NCI-H1105 treated with DMSO at 0.1 percent for 48 hours (cell line): ENCODE results near the gene CSNK1G3.
"Not testable (repeated sequence)": the region's sequence is repeated elsewhere in the genome, so short reads cannot be mapped to it uniquely, and the experiment has no call there.

Source experiments
- DNase-seq: peaks from one replicate; lab custom pipeline; 2025; lab: John Stamatoyannopoulos, UW

CSNK1G3 gene

DNA sequence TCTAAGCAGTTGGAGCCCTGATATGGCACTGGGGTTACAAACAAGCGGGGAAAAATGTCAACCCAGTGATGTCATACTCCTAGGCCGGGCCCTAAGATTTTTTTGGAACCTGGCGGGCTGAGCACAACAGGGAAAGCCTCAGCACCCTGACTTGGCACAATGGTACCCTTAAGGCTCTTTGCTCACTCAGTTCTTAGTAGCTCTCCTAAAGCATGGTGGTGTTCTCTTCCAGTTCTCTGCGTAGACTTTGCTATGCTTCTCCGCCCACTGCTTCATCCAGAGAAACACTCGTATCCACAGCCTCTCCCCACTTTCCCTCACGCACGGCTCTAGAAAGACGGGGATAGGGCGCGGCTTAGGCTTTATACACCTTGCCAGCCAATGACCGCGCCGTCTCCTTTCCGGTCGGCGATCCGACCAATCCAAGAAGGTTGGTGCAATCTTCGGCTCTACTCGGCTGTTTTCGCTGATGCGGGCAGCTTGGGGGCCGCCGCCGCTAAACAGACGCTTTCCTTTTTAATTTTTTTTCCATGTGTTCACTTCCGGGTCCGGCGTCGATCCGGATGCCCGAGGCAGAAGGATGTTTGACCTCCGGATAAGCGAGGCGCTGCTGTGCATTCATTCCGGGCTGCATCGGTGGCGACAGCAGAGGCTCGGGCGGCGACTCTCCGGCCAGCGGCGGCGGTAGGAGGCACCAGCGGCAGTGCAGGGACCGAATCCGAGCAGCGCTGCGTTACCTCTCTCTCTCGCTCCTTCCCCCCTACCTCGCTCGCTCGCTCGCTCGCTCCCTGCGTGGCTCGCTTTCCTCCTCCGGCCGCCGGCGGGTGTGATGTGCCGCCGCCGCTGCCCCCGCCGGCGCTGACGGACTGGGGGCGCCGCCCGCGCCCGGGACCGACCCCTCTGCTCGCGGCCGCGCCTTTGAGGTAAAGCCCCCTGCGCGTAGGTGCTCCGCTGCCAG lies at the start of gene CSNK1G3:
TSS of gene CSNK1G3 (plus strand) at position 530 of the 958 bp plus-strand sequence. CDS start 33,487 bp downstream, outside the sequence.
- peak; percentile 93 for DNase-seq

DNA sequence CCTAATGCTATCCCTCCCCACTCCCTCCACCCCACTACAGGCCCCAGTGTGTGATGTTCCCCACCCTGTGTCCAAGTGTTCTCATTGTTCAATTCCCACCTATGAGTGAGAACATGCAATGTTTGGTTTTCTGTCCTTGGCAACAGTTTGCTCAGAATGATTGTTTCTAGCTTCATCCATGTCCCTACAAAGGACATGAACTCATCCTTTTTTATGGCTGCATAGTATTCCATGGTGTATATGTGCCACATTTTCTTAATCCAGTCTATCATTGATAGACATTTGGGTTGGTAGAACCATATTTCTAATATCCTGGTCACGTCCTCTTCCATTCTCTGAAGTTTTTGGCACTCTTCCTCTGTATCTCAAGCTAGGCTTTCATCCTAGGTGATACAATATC lies 45.1 kb upstream of the CSNK1G3 start:
- not testable (repeated sequence) for DNase-seq

DNA sequence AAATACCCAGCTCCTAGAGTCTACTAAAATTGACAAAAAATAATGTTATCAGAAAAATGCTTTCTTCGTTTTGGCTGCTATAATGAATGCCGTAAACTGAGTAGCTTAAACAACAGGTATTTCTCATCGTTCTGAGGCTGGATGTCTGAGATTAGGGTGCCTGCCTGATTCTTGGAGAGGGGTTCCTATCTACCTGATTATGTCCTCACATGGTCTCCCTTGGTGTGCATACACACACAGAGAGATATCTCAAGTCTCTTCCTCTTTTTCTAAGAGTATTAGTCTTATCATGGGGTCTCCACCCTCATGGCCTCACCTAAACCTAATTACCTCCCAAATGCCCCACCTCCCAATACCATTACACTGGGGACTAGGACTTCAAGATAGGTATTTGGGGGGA lies 40.6 kb upstream of the CSNK1G3 start:
- no peak for DNase-seq

DNA sequence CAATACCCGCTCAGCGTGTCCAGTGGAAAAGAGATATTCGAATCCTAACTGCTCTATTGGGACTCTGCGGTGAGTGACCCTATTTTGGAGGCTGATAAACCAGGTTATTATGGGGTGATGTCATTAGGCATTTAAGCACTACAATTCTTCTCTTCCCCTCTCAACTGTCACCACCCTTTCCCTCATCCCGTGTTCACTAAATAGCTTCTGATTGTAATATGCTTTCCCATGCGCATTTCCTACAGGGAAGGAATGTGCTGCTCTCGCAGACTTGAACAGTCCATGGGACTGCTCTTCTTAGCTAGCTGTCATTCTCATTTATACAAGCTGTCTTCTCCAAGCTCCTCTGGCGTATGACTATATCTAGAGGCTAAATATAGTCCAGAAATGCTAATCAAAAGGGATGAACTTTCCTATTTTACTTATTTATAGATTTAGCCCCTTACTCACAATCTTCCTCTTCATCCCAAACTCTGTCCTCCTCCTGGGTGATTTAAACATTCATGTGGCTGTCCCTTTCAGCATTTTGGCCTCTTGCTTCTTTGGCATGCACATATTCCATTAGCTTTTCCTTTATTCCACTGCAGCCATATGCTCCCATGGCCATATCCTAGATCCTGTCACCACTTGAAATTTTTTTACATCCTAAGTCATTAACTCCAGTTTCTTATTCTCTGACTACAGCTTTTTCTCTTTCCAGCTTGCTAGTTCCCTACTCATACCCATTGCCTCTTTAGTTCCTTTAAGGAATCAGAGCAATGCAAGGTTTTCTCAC lies 39.6 kb upstream of the CSNK1G3 start:
- DNase-seq, result no peak

DNA sequence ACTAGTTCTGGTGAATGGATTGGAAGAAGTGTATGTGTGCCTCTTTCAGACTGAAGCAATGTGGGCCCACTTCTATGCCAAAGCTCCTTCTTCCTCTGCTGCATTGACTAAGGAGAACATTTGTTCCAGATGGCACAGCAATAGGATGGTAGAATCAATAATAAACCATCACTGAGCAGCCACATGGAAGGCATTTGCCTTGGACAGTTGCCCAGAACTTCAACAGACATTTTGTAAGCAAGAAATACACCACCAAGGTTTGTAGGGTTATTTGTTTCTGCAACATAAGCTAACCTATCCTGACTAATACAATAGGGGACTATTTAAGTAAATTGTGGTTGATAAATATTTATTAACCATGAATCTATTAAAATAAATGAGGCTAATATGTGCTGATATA lies 37.7 kb upstream of the CSNK1G3 start:
- DNase-seq, result no peak

DNA sequence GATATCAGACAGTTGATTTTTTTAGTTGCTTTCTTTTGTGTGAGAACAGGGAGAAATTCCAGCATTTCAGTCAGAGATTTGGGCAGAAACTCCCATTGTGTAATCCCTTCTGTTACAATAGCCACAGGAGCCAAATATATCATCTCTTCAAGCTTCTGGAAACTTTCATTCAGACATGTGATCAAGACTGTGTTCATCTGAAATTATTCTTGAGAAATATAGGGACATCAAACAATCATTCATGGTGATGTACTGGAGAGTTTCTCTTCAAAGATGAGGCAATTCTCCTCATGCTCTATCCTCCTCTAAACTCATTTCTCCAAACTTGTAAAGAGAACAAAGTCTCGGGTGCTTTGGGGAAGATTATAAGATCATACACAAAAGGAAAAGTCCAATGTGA lies 35.2 kb upstream of the CSNK1G3 start:
- no peak for DNase-seq

DNA sequence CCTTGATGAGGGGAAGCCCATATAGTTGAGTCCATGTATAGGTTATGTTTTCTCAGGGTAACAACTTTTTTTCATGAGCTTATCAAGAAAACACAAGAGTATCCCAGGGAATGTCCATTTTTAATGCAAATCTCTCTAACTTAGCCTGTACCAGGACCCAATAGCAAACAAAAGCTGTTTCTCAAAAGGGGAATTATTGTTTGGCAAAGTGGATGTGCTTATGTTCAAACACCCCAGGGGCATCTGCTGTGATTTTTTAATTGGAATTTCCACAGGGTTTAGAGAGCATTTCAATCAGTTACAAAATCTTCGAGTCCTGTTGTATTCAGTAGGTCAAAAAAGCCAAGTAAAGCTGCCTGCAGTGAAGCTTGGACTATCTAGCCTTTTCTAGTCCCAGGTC lies 33.4 kb upstream of the CSNK1G3 start:
- DNase-seq, result no peak

DNA sequence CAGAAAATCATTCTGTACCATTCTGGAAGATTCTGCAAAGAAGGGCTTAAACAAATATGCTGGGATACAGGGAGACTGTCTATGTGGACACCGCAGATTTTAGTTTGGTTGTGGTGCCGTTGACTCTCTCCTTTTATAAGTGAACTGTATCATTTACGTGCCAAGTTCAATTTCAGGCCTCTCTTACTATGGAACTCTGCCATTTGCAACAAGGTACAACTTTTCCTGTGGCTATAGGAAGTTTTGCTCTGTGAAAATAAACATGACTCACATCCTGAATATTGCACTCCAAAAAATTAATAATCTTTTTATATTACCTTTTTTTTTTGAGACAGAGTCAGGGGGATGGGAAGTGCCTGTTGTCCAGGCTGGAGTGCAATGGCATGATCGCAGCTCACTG lies 29.7 kb upstream of the CSNK1G3 start:
- DNase-seq, result no peak

DNA sequence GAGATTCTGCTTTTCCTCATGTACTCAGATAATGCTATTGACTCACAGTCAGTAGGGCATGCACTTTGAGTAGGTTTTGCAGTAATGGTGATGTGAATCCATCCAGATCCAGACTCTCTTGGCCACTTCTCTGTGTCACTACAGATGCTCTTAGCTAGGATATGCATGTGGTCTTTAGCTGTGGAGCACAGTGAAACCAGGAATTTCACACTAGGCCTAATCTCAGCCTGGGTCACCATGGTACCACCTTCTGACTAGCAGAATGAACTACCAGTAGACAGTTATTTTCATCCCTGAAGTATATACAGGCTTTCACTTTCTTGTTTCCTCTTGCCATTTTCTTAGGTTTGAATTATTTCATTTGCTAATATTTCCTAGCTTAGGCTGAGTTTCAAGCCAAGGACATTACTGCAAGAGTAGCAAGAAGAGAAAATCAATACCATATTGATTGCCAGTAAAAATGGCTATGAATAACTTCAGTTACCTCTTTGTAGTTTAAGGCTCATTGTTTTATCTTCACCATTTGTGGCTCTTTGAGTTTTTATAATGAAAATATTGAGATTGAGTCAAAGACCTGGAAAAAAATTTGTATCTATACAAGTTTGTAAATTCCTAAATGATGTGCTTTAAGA lies 28.4 kb upstream of the CSNK1G3 start:
- DNase-seq, result no peak

DNA sequence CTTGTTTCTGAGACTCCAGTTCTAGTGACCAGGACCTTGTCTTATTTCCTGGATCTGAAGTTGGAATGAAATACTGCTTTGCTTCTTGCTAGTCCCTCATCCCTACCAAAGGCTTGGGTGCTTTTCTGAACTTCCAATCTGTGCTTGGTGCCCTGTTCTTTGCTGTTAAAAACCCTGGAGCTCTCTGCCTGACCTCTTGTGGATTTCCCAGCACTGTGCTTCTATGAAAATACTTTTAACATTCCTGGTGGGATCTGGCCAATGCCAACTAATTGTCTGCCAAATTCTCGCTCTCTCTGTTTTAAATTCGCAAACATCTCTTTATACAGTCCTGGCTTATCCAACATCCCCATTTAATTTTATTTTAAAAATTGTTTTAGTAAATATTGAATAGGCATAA lies 26.7 kb upstream of the CSNK1G3 start:
- no peak for DNase-seq

DNA sequence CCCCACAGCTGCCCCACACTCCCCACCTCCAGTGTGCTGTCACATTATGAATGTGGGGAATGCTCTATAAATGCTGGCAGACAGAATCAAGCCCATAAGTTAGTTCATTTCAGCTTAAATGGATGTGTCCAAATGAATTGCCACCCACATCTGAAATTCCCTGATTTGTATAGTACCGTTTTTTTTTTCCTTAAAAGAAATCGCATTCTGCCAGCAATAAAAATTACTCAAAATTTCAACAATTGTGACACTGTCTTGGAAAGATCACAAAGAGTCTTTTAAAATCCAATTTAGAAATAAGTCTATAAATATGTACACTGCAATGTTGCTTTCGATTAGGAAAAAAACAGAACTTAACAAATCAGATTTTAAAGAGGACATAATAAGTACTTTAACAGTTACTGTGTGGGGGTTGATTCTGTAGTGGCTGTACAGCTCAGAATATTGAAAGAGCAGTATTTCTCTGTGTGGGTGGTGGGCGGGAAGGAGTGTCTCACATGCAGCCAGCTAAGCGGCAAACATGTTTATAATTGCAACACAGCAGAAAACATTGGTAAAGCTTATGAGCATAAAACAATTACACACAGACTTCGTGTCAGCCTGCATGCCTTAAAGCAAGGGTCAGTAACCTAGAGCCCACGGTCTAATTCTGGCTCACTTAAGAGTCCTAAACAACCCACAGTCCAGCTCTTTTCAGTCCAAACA lies 24.9 kb upstream of the CSNK1G3 start:
- no peak for DNase-seq

DNA sequence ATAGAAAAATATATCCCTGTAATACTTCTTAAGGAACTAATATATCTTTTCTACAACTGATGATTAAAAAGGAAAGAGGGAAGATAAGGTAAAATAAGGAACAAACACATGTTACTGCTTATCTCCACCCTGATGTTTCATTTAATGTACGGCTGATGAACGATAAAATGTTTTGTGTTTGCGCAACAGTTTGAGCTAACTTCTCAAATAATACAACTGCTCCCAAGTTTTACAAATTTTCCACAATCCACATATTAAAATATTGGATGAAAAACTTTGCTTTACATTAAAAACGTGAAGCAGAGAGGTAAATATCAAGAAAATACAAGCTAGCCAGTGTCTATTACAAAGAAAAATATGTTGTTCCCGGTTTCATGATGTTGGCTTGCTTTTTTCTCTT lies 21.0 kb upstream of the CSNK1G3 start:
- no peak for DNase-seq

DNA sequence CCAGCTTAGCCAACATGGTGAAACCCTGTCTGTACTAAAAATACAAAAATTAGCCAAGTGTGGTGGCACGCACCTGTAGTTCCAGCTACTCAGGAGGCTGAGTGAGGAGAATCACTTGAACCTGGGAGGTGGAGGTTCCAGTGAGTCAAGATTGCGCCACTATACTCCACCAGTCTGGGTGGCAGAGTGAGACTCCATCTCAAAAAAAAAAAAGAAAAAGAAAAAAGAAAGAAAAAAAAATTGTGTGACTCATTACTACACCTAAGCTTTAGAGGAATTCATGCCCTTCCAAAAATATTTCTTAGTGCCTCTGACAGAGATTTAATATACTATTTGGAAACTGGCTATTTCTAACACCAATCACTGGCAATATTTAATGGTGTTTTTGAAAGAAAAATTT lies 16.8 kb upstream of the CSNK1G3 start:
- DNase-seq, result not testable (repeated sequence)

DNA sequence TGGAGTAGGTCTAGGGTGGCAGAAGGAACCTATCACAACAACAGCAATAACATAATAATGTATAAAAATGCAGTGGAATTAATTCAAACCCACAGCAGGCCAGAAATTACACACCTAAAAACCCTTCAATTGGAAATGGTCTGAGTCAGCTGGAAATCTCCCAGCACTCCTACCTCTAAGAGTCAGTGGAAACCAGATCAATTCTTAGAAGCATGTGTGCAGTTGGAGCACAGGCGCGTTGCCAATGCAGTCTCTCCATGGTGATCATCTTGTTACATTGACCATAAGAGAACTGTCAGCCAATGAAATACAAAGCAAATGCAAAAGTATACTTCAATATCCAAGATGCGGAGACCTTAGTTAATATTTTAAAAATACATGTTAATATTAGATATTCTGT lies 15.1 kb upstream of the CSNK1G3 start:
- no peak for DNase-seq

DNA sequence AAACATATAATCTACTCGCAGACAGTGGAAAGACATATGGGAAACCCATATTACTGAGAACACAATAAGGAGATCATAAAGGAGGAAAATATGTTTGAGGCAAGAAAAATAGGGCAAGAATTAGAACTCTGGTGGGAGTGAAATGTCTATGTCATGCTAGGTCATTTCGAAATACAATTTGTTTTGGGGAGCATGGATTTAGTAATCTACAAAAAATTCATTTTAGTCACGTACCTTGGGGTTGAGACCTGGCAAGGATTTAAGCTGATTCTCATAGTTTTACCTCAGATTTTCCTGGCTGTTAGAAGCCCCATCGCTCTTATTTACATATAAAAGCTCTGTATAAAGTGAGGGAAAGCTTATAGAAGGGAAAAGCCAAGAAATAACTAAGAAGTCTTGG lies 11.5 kb upstream of the CSNK1G3 start:
- DNase-seq, result no peak

DNA sequence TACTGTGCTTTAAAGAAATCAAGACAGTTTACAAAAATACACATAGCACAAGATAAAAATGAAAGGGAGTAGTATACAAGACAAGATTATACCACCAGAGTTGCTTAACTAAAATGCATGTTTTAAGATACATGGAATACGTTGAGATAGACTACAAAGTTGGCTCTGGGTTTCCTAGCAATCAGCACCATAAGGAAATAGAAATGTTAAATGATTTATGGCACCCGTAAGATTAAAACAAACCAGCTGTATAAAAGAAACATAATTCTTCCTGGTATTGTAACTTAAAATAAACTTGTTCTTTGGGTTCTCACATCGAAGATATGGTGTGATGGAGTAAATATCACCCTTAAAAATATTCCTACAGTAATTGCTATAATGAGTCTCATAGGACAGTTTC lies 9.9 kb upstream of the CSNK1G3 start:
- DNase-seq, result no peak

DNA sequence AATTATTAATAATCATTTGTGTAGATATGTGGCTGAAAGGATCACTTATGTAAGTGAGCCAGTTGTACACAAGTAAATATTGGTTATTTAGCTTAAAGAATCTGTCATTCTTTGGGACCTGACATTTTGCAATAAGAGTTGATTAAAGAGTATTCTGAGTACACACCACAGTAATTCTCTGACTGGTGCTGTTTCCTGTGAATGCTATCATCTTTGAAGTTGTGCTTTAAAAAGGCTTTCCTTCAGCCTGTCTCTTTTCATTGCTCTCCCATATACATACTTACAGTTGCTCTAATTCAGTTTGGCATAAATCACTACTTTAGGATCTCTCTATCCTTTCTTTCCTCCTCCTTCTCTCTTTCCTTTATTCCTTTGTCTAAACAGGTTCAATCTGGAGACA lies 8.7 kb upstream of the CSNK1G3 start:
- no peak for DNase-seq

DNA sequence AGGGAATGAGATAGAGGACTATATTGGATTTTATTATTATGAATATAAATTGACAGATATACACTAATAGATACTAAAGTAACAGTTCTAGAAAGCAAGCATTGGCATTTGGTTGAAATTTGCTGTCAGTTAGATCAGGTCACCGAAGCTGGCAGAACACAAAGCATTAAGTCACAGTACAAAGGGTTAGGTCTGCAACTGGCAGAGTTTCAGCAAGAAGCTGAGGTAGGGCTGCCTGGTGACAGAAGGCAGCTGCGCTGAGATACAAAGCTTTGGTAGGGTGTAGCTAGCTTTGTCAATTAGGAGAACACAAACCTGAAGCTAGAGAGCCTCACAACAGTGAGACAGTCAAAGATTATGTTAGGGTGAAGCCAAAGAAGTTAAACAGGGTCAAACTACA lies 6.3 kb upstream of the CSNK1G3 start:
- DNase-seq, result peak; percentile 27

DNA sequence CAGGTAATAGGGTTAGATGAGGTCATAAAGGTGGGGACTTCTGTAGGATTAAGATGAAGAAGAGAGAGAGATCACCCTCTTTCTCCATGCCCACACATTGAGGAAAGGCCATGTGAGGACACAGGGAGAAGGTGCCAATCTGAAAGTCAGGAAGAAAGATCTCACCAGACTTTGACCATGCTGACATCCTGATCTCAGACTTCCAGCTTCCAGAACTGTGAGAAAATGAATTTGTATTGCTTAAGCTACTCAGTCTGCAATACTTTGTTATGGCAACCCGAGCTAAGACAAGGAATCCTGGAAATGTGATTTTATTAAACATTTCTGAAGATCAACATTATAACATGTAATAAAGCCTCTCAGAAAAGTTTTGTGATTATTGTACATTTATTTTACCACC lies 3.5 kb upstream of the CSNK1G3 start:
- DNase-seq, result no peak

DNA sequence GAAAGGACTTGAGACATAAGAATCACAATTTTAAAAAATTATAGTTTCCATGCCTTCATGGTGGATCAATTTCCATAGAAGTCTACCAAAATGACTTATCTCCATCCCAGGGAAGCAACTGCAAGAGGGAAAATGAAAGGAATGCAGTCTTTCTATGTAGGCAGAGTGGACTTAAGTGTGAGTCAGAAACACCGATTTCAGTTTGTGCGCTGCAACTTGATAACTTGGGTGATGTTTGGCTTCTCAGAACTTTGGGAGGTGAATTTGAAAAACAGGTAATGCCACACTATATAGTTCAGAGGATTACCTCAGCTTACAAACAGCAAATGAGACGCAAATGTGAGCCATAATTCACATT lies 708 bp upstream of the CSNK1G3 start:
- no peak for DNase-seq

DNA sequence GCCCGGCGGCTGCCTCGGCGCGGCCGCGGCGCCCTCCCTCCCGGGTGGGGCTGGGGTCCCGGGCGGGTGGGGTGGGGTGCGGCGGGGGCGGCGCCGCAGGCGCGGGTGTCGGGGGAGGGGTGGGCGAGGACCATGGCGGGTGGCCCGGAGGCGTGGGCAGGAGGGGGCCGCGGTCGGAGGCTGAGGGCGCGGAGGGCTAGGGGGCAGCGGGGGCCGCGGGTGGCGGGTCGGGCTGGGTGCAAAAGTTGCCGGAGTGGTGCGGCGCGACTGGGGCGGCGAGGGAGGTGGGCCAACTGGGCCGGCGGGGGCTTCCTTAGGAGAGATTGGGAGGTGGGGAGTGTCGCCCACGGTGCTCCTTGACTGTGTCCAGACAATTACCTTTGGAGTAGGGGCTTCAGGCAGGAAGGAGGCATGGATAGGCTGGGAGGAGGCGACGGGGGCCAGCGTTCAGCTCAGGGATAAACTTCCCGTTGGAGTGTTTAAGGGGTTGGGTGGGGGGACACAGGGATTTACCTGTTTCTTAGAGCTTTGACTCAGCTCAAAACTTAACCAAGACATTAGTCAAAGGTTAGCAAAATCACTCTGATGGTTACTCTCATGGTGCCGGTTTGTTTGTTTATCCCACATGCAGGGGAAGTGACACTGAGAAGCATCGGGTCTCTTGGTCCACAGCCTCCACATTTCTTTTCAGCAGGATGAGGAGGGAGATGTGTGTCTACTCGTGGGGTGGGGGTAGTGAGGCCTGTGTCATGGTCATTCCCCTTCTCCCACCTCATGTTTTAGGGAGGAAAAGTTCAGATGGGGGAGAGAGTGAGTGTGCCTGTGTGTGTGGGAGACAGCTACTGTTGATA lies 859 bp downstream of the CSNK1G3 start:
- DNase-seq, result peak; percentile 30
